Activated CD4-positive, alpha-beta T cell treated with anti-CD3 and anti-CD28 coated beads for 1 hour (primary cell): ENCODE results near the gene RNF17.
"Not testable (repeated sequence)": the region's sequence is repeated elsewhere in the genome, so short reads cannot be mapped to it uniquely, and the experiment has no call there.

Source experiments
- DNase-seq: peaks from one replicate; pipeline ENCODE4 v3.0.0-alpha.2; 2020

RNF17 gene

GRCh38 chr13:24763596-24764275, at the start of gene RNF17:
RNF17 (plus strand) TSS chr13:24764169; CDS start chr13:24764204, 35 bp downstream.
- no peak for DNase-seq

- no peak for DNase-seq
These were observed 48.0 kb upstream of the RNF17 start for GRCh38 chr13:24716011-24716410.

GRCh38 chr13:24716446-24716845, 47.5 kb upstream of the RNF17 start:
- no peak for DNase-seq

DNA sequence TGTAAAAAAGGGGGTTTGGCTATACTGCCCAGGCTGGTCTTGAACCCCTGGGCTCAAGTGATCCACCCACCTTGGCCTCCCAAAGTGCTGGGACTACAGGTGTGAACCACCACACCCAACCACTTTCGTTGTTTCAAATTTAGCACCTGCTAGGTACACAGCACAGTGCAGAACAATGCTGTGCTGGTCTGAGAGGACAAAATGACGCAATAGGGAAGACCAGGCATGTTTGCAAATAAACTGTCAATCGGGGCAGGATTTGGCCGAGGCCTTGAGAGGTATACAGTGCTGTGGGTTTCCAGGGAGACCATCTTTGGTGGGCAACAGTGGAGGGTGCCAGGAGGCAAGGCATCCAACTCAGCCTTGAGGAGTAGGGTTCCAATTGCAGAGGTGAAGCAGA, 46.8 kb upstream of the RNF17 start:
- no peak for DNase-seq

DNA sequence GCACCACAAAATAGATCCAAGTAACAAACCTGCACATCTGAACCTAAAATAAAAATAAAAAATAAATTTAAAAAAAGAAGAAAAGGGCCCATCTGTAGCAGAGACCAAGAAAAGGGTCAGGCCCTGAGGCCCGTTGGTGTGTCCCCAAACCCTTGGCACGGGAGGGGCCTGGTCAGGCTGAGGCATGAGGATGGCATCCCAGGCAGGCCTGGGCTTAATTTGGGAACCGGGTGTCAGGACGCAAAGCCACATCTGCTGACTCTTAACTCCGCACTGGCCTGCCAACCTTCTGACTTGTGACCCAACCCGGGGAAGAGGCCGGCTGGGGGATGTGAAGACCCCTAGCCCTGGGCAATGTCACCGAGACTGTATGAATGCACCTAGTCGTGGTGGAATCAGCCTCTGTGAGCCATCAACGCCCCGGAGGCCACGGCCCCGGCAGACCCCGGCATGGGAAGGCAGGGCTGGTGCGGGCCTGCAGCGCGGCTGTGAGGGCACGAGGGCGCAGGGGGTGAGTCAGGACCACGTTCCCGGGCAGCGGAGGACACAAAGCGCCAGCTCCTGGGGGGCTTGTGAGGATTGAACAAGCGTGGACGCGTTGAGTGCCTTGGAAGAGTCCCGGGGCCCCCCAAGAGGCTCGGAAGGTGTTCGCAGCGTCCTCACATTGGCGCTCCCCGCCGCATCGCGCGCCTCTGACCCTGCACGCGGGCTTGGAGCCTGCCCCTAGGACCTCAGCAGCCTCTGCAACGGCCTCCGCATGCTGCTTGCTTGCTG, 45.6 kb upstream of the RNF17 start:
- no peak for DNase-seq

GRCh38 chr13:24719139-24719538, 44.8 kb upstream of the RNF17 start:
- DNase-seq: no peak

GRCh38 chr13:24723206-24723605, 40.8 kb upstream of the RNF17 start:
- no peak for DNase-seq

DNA sequence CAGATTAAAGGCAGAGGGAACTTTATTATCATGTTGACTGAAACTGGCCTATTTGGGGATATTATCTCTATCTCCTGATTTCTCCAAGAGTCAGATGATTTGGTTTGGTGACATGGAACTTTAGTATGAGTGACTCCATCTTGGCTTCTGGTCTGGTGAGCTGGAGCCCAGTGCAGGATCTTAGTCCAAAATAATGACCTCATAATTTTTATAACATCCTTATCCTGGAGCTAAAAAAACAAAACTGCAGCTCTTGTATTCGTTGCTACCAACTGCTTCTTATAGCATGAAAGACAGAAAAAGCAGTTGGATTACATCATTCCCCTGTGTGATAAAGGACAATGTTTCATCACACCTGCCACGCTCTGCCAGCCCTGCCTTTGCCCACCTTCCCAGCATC, 39.3 kb upstream of the RNF17 start:
- no peak for DNase-seq

- DNase-seq: no peak
These were observed 38.6 kb upstream of the RNF17 start for GRCh38 chr13:24725379-24725778.

- peak; percentile 49 for DNase-seq
These were observed 36.0 kb upstream of the RNF17 start for GRCh38 chr13:24727731-24728601.

DNA sequence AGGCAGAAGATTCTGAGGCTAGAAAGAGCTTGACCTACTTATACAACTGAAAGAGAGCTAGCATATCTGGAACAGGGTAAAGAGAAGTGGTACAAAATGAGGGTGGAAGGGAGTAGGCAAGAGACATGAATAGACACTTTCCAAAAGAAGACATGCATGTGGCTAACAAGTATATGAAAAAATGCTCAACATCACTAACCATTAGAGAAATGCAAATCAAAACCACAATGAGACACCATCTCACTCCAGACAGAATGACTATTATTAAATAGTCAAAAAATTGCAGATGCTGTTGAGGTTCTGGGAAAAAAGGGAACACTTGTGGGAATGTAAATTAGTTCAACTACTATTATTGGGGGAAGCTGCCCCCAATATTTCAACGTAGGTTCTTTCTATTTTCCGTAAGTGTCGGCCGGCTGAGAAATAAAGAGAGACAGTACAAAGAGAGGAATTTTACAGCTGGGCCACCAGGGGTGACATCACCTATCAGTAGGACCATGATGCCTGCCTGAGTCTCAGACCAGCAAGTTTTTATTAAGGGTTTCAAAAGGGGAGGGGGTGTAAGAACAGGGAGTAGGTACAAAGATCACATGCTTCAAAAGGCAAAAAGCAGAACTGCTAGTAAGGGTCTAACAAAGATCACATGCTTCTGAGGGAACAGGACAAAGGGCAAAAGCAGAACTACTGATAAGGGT, 32.9 kb upstream of the RNF17 start:
- DNase-seq: not testable (repeated sequence)

- DNase-seq: no peak
These were observed 29.0 kb upstream of the RNF17 start for GRCh38 chr13:24734950-24735349.

- DNase-seq: no peak
These were observed 26.9 kb upstream of the RNF17 start for GRCh38 chr13:24737042-24737441.

GRCh38 chr13:24738366-24738847, 25.6 kb upstream of the RNF17 start:
- DNase-seq: no peak

DNA sequence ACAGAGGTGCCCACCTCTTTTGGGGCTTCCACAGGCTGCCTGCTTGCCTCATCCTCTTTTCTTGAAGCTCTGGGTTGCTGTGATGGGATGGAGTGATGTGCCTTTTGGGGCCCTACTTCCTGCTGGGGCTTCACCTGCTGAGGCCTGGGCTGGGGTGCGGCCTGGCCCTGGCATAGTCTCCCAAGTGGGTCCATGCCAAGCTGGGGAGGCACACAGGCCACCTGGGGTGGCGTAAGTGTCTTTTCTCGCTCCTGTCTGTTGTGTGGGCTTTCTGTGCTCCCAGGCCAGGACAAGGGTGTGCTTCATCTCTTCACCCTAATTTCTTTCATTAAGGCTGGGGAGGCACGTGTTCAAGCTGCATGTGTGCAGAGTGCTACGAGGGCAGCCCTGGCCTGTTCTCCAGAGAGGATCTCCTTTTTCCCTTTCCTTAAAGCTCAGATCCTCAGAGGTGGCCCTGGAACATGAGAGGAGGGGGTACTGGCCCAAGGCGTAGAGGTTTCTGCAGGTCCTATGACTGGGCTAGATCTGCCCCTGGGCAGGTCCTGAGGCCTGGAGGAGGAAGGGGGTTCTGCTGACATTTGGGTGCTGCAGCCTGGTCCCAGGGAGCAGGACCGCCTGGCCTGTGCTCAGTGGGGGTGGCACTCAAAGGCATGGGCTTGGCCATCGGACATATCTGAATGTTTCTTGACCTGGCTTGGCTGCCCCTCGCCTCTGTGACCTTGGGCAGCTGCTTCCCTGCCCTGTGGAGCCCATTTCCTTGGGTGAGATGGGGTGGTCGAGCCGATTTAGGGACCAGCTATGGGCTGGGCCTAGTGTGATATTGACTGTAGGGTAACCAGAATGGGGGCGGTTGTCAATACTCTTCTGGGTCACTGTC, 23.7 kb upstream of the RNF17 start:
- DNase-seq: no peak

DNA sequence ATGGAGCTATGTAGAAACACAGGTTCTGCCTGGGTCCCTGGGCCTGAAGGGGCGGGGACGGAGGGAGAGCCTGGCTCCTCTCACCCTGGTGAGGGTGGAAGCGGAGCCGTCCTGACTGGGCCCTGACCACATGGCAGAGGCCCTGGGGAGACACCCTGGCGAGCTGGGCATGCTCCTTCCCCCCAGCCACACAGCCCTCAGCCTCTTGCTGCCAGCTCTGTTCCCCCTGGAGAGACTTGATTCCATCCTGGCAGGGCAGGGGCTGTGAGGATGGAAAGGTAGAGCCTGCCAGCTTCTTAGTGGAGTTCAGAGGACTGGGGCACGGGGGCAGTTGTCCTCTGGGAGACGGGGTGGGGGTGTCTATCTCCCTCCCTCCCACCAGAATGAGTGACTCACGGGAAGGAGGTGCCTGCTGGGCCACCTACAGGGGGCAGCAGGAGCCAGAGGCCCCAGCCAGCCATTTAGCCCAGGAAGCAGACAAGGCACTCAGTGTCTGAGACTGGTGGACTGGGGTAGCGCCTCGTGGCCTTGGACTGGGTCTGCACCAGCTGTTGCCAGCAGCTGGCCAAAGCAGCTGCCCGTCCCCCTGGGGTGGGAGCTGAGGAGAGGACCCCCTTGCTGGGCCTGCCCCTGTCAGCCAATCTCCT, 22.8 kb upstream of the RNF17 start:
- DNase-seq: no peak

DNA sequence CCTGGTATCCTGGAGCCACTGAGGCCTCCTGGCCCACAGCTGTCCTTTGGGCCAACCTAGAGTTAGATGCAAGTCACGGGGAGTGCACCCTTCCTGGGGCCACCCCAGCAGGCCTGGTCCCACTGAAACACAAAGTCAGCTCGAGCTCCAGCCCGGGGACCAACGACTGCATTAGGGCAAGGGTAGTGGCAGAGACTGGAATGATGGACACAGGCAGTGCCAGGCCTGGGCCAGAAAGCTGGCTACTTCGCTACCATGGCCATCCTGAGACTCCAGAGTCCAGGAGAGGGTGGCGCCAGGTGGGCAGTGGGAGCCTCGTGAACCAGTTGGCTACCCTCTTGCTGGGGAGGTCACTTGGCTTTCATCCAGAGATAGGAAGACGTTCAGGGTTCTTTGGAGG, 22.2 kb upstream of the RNF17 start:
- no peak for DNase-seq

DNA sequence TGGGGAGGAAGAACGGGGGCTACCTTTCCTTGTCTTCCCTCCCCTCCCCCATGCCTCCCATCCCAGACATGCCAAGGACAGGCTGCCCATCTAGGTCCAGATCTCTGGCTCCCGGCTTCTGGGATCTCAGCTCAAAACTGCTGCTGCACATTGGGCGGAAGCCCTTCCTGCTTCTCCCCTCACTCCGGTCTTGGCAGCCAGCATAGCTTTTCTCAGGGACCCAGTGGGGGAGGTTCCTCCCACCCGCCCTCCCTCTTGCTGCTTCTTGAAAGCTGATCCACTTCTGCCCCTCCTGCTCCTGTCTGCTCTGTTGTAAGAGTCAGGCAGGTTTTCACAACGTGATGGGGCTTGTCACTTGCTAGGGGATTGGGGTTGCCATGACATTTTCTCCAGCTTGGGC, 21.7 kb upstream of the RNF17 start:
- no peak for DNase-seq

GRCh38 chr13:24742977-24743376, 21.0 kb upstream of the RNF17 start:
- DNase-seq: no peak

DNA sequence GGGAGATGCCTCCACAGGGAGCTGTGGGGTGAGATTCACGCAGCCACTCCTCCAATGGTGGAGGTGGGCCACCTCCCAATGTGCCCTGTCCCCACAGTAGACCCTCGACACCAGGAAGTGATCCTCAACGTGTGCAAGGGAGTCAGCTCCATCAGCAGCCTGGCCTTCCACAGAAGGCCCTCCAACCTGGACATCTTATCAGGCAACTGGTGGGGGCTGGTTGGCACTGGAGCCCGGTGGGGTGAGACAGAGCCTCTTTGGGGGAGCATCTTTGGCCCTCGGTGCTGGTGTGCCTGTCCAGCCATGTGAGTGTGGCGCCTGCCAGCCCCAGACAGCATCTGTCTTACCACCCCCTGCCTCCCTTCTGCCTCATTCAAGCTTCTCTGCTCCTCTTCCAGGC, 19.7 kb upstream of the RNF17 start:
- no peak for DNase-seq

DNA sequence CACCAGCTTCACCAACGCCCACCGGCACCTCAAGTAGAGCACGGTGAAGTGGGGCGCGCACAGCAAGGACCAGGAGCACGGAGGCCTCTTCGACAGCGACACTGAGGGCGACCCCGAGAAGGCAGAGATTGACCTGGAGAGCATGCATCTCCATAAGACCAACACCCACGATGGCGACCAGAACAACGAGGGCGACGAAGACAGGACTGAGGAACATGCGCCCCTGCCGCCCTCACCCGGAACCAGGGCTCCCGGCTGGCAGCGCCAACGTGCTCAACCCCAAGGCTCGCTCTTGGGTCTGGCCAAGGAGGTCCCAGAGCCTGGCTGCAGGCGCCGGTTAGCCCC, 18.5 kb upstream of the RNF17 start:
- DNase-seq: no peak
